Measurements from ENCODE around the gene PCDHB7. TPM values are rescaled to one million over a fixed set of nuclear protein-coding genes. Genes with fewer than 3 reads are reported as not detected.
"Not testable (repeated sequence)": the region's sequence is repeated elsewhere in the genome, so short reads cannot be mapped to it uniquely, and the experiment has no call there.

PCDHB7 gene
- total and polyA plus RNA-seq, 2 experiments from 2014 or later = 0.48 to 1.0 TPM

DNA sequence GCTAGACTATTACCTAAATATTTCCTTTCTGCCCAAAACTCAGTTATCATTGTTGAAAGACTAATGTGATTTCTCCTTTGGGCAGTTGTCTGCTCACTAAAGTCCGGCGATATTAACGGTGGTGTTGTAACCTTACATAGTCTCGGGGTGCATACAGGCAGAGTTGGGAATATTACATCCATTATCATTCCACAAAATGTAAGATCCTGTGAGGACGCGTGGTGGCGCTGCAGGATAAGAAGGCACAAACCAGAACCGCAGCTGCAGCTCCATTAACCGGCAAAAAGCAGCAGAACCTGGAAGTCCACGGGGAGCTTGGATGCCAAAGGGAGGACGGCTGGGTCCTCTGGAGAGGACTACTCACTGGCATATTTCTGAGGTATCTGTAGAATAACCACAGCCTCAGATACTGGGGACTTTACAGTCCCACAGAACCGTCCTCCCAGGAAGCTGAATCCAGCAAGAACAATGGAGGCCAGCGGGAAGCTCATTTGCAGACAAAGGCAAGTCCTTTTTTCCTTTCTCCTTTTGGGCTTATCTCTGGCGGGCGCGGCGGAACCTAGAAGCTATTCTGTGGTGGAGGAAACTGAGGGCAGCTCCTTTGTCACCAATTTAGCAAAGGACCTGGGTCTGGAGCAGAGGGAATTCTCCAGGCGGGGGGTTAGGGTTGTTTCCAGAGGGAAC lies 41.4 kb downstream of the PCDHB7 start, which contains the start of gene PCDHB13:
Gene PCDHB13 (plus strand): TSS at position 264 of the 684 bp plus-strand sequence. CDS start 205 bp downstream, at position 469.
- DNase-seq (ENCODE audit: low spot score) (peak; percentile 90), ATAC-seq (peak; percentile 89)
- not testable (repeated sequence) for H3K79me2 ChIP-seq (replicated peaks; ENCODE audit: insufficient read depth); H3K4me1 Mint-ChIP-seq; H2AFZ ChIP-seq; H3K9me2 ChIP-seq (ENCODE audit: insufficient read depth); H3K27ac ChIP-seq (ENCODE audit: low read depth); H3K27me3 Mint-ChIP-seq (ENCODE audit: insufficient read depth, low read depth, poor library complexity); H3K36me3 ChIP-seq (ENCODE audit: insufficient read depth); H3K4me1 ChIP-seq (ENCODE audit: insufficient read depth); H3F3A ChIP-seq (replicated peaks; ENCODE audit: low read depth); H4K20me1 ChIP-seq (replicated peaks; ENCODE audit: insufficient read depth); H3K27ac Mint-ChIP-seq; H3K27me3 ChIP-seq (ENCODE audit: insufficient read depth); H3K4me2 ChIP-seq
- TF ChIP-seq, protein P1, sequence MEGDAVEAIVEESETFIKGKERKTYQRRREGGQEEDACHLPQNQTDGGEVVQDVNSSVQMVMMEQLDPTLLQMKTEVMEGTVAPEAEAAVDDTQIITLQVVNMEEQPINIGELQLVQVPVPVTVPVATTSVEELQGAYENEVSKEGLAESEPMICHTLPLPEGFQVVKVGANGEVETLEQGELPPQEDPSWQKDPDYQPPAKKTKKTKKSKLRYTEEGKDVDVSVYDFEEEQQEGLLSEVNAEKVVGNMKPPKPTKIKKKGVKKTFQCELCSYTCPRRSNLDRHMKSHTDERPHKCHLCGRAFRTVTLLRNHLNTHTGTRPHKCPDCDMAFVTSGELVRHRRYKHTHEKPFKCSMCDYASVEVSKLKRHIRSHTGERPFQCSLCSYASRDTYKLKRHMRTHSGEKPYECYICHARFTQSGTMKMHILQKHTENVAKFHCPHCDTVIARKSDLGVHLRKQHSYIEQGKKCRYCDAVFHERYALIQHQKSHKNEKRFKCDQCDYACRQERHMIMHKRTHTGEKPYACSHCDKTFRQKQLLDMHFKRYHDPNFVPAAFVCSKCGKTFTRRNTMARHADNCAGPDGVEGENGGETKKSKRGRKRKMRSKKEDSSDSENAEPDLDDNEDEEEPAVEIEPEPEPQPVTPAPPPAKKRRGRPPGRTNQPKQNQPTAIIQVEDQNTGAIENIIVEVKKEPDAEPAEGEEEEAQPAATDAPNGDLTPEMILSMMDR (conservative IDR thresholded peaks at IDR 0.05; ENCODE audit: low read depth in 2 of 2) = peak; percentile 72 to 73
- Mint-ChIP-seq H3K36me3 (ENCODE audit: low read depth) (peaks cover 33% of the 10 kb centered on the region), H3K9me3 (peaks cover 37% of the 10 kb centered on the region), H3K4me3 (peak within 1 kb of the TSS; percentile 38; the same call in 1 of the 3 replicates)
- H3K4me3 ChIP-seq = peak within 1 kb of the TSS; percentile 35; the same call in 1 of the 2 replicates

DNA sequence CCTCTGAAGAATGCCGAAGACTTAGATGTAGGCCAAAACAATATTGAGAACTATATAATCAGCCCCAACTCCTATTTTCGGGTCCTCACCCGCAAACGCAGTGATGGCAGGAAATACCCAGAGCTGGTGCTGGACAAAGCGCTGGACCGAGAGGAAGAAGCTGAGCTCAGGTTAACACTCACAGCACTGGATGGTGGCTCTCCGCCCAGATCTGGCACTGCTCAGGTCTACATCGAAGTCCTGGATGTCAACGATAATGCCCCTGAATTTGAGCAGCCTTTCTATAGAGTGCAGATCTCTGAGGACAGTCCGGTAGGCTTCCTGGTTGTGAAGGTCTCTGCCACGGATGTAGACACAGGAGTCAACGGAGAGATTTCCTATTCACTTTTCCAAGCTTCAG lies 42.1 kb downstream of the PCDHB7 start:
- not testable (repeated sequence) for H4K20me1 ChIP-seq (replicated peaks; ENCODE audit: insufficient read depth); H3K27me3 Mint-ChIP-seq (ENCODE audit: insufficient read depth, low read depth, poor library complexity); H3K9me2 ChIP-seq (ENCODE audit: insufficient read depth); H3K4me1 Mint-ChIP-seq; H3K4me1 ChIP-seq (ENCODE audit: insufficient read depth); H3F3A ChIP-seq (replicated peaks; ENCODE audit: low read depth); DNase-seq (ENCODE audit: low spot score); H3K27me3 ChIP-seq (ENCODE audit: insufficient read depth); H3K4me3 ChIP-seq; H3K79me2 ChIP-seq (replicated peaks; ENCODE audit: insufficient read depth); H3K27ac ChIP-seq (ENCODE audit: low read depth); H3K36me3 ChIP-seq (ENCODE audit: insufficient read depth); H3K4me2 ChIP-seq; ATAC-seq; H3K27ac Mint-ChIP-seq; H3K4me3 Mint-ChIP-seq; H2AFZ ChIP-seq
- H3K9me3 Mint-ChIP-seq = peaks cover 34% of the 10 kb centered on the region
- peaks cover 32% of the 10 kb centered on the region for H3K36me3 Mint-ChIP-seq (ENCODE audit: low read depth)

GRCh38 chr5:141215504-141215903 lies 43.1 kb downstream of the PCDHB7 start:
- H4K20me1 ChIP-seq (replicated peaks; ENCODE audit: insufficient read depth); H3K4me3 ChIP-seq; H3K4me1 ChIP-seq (ENCODE audit: insufficient read depth); H2AFZ ChIP-seq; H3K79me2 ChIP-seq (replicated peaks; ENCODE audit: insufficient read depth); H3K36me3 ChIP-seq (ENCODE audit: insufficient read depth); H3K9me2 ChIP-seq (ENCODE audit: insufficient read depth); H3K27me3 Mint-ChIP-seq (ENCODE audit: insufficient read depth, low read depth, poor library complexity); DNase-seq (ENCODE audit: low spot score); H3K27me3 ChIP-seq (ENCODE audit: insufficient read depth); H3F3A ChIP-seq (replicated peaks; ENCODE audit: low read depth); H3K4me3 Mint-ChIP-seq; ATAC-seq; H3K27ac ChIP-seq (ENCODE audit: low read depth); H3K4me1 Mint-ChIP-seq; H3K27ac Mint-ChIP-seq; H3K4me2 ChIP-seq: not testable (repeated sequence)
- Mint-ChIP-seq H3K36me3 (ENCODE audit: low read depth) (peaks cover 26% of the 10 kb centered on the region), H3K9me3 (peaks cover 28% of the 10 kb centered on the region)

DNA sequence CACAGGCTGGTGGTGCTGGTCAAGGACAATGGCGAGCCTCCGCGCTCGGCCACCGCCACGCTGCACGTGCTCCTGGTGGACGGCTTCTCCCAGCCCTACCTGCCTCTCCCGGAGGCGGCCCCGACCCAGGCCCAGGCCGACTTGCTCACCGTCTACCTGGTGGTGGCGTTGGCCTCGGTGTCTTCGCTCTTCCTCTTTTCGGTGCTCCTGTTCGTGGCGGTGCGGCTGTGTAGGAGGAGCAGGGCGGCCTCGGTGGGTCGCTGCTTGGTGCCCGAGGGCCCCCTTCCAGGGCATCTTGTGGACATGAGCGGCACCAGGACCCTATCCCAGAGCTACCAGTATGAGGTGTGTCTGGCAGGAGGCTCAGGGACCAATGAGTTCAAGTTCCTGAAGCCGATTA lies 43.6 kb downstream of the PCDHB7 start:
- not testable (repeated sequence) for H3K36me3 ChIP-seq (ENCODE audit: insufficient read depth); H3K27ac Mint-ChIP-seq; H3K27me3 Mint-ChIP-seq (ENCODE audit: insufficient read depth, low read depth, poor library complexity); ATAC-seq; H3K27me3 ChIP-seq (ENCODE audit: insufficient read depth); H2AFZ ChIP-seq; H4K20me1 ChIP-seq (replicated peaks; ENCODE audit: insufficient read depth); H3F3A ChIP-seq (replicated peaks; ENCODE audit: low read depth); H3K4me2 ChIP-seq; H3K9me2 ChIP-seq (ENCODE audit: insufficient read depth); H3K27ac ChIP-seq (ENCODE audit: low read depth); DNase-seq (ENCODE audit: low spot score); H3K4me1 Mint-ChIP-seq; H3K79me2 ChIP-seq (replicated peaks; ENCODE audit: insufficient read depth); H3K4me3 ChIP-seq; H3K4me1 ChIP-seq (ENCODE audit: insufficient read depth); H3K4me3 Mint-ChIP-seq
- H3K9me3 Mint-ChIP-seq = peaks cover 25% of the 10 kb centered on the region
- H3K36me3 Mint-ChIP-seq (ENCODE audit: low read depth) = peaks cover 24% of the 10 kb centered on the region
